Measurements from ENCODE around the gene GGA3.
A peak's percentile ranks its signal among the peaks of the same experiment; 100 is the strongest.

GGA3 gene

DNA sequence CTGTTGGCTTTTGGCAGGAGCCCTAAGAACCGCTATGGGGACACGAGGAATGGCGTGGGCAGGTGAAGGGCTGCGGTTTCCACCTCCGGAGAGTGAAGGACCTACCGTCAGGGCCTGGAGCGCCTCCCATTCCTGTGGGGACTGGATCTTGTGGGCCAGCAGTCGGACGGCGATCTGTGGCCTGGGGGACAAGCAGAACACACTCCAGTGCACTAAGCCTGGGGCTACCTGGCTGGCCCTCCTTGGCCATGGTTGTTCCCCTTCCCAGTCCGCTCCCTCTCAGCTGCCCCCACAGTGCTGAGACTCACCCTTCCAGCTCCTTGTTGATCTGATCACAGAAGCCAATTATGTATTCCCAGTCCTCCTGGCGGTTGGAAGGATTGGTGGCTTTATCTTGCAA, 15.0 kb downstream of the GGA3 start:
- no peak for DNase-seq (ENCODE audit: low read depth)

DNA sequence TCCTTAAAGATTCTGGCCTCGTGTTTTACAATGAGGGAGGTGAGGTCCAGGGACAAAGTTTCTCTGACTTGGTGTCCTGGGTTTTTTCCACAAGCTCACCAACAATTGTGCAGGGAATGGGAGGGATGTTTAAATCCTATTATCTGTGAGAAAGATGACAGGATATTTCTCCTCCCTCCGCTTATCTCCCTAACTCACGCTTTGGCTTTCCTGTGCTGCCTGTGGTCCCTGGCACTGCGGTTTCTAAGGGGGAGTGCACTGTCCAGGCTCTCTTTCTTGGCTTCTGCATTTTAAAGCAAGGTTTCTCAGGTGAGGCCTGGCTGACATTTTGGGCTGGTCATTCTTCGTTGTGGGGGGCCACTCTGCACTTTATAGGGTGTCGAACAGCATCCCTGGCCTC, 16.4 kb downstream of the GGA3 start:
- DNase-seq (ENCODE audit: low read depth) = no peak

DNA sequence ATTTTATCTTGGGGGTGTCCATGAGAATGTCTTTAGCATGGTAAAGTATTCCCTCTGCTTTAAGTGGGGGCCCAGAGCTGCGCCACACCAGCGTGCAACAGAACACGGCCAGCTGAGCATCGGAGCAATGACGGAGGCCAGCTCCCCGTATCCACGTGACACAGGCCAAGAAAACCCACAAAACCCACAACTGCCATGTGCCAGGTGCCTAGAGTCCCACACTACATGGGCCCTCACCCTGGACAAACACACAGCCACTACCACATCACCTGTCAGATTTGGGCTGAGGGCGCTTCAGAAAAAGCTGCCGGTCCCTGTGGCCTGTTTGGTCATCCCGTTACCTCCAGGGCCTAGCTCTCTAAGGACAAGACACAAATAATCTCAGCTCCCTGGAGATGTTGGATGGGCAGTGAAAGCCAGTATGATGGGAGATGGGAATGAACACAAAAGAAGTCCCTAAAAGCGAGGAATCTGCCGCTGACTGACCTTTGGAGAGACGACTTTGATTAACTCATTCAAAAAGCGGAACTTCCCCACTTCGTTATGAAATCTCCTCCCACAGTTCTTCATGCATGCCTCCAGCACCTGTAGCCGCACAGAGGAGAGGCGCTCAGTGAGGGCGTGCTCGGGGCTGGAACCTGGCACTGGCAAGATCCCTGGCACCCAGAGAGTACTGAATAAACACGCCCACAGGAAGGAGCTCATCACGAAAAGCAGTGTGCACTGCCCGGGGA, 17.1 kb downstream of the GGA3 start:
- DNase-seq (ENCODE audit: low read depth) = no peak

DNA sequence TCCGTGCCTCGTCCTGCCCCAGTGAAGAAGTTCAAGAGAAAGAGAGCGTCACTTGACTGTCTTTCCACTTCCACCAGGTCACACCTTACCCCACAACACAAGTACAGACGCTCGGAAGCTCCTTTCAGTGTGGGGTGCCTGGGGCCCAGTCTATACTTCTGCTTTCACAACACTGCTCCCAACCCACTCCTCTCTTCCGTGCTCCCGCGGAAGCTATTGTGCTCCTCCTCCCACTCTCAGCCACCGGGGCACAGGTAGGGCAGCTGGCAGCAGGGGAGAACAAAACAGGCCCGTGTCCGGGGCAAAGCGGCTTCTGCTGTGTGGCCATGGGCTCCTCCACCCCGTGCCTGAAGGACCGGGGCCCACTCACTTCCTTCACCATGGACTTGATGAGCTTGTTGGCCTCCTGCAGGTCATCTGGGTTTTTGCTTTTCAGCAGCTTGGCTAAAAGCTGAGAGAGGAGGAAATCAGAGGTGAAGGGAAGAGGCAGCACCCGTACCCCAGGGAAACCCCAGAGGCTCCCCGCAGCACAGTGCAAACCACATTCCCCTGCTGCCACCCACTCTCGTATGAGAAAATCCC, 18.9 kb downstream of the GGA3 start:
- no peak for DNase-seq (ENCODE audit: low read depth)

DNA sequence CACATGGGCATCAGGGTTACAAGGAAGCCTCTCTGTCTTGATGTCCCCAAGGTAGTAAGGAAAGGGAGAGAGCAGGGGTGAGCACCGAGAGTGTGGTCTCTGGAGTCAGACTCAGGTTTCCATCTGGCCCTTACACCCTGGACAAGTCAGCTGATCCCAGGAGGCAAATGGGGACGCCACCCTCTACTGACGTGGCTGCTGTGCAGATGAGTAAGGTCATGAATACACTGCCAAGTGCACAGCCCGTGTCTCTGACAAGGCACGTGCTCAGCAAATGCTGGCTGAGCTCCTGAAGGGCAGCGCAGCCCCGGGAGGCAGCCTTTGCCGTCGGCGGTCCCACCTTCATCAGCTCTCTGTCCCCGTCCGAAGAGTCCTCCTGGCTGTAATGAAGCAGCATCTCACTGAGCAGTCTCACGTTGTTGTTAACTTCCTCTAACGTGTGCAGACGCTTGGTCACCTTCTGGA, 19.4 kb downstream of the GGA3 start:
- DNase-seq (ENCODE audit: low read depth) = peak; percentile 42

DNA sequence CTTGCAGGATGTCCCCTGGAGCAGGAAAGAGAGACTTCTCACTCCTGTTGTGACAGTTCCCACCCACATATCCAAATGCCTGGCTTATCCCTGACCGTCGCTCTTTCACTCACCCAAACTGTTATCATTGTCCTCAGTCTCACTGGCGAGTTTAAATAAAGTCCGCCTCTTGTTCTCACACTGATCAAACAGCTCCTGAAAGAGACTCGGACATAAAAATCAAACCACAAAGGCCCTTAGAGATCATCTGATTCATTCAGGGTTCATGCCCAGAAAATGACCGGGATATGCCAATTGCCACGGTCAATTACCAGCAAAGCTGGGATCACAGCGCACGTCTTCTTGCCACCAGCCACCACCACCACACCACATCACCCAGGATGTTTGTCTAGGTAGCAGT, 19.9 kb downstream of the GGA3 start:
- no peak for DNase-seq (ENCODE audit: low read depth)

DNA sequence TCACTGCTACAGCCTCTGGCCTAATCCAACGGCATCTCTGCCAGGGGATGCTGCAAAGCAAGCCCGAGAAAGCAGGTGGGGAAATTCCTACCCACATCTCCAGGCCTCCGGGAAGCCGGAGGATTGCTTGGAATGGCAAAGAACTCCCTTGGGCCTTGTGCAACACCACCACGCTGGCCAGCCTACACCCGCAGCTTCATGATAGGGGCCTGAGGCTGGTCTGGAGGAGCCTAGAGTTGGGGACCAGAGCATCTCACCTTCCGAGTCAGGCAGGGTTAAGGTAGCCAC, 20.3 kb downstream of the GGA3 start:
- DNase-seq (ENCODE audit: low read depth) = no peak

DNA sequence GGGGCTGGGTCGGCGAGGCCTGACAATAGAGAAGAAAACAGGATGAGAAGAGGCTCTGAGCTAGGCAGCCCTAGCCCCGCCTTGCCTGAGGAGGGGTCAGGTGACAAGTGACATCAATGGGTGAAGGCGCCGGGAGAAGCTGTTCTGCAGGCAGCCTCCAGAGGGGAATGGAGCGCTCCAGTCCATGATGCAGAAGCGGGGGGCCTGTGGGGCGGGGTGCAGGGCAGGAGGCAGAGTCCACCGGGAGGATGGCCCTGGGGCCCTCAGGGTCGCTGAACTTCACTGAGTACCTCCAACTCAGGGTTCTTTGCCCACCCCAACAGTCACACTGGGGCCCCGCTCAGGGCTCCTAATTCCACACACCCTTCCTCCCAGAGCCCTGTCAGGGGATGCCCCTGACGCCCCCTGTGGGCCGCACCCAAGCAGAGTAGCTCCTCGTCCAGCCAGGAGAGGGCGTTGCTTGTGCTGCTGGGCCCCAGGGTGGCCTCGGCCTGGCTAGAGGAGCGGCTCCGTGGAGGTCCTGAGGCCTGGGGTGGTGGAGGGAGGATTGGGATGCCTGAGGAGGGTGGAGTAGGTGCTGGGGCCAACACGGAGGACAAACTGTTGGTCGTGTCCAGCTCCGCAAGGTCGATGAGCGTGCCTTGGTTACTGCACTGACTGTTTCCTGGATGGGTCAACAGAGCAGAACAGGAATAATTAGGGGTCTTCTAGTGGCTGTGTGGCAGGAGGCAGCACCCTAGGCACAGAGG, 20.8 kb downstream of the GGA3 start:
- DNase-seq (ENCODE audit: low read depth) = peak; percentile 41

DNA sequence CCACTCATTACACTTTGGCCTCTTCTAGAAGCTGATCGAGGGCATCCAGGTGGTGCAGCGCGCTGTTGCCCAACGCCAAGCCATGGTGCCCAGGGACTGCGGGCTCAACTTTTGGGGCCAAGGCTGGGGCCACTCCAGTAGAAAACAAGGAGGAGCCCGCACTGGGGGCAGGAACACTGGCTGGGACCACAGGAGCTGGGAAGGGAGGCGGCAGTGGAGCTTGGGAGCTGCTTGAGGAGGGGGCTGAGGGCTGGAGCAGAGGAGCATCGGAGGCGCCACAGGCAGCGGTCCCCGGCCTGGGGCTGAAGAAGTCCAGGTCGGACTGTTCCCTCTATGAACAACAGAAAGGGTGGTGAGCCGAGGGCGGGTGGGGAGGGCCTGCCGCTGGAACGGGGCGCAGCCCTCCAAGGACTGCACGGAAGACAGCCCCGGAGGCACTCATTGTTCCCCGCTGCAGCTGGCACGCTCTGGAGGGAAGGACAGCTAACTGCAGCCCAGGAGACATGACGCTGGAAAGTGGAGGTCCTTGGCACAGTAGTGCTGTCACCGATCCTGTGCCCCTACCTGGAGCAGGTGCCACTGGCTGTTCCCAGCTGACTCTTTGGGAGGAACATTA, 21.5 kb downstream of the GGA3 start:
- DNase-seq (ENCODE audit: low read depth) = no peak

DNA sequence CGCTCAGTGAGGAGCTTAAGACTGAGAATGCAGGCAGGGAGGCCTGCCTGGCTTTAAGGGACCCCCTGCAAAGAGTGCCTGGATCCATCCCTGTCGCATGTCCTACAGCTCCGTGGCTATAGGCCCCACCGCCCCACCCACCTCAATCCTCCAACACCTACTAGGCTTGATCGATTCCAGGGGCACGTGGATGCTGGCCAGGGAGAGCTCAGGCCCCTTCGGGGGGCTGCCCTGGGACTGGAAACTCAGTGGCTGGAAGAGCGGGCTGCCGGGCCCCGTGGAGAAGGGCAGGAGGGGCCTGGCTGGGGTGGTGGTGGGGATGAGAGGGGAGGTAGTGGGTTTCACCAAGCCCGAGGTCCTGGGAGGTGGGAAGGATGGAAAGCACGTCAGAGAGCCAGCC, 22.2 kb downstream of the GGA3 start:
- no peak for DNase-seq (ENCODE audit: low read depth)

DNA sequence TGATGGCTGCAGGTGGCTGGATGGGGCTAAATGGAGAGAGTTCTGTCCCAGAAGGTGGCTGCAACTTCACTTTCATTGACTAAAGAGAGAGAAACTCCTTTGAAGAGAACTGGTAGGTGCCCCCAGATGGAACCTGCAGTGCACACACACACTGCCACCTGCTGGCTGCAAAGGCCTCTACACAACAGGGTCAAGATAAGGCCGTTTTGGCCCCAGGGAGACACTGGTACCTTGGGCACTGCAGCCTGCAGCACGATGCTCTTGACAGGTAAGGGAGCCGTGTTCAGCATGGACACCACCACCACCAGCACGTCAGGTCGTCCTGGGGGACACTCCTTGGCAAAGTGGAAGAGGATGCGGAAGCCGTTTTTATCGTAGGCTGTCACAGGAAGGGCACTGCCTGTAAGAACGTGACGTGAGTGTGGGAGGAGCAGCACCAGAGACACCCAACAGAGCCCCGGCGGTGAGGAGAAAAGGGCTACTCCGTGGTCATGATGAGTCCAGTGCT, 22.7 kb downstream of the GGA3 start:
- DNase-seq (ENCODE audit: low read depth) = peak; percentile 75

DNA sequence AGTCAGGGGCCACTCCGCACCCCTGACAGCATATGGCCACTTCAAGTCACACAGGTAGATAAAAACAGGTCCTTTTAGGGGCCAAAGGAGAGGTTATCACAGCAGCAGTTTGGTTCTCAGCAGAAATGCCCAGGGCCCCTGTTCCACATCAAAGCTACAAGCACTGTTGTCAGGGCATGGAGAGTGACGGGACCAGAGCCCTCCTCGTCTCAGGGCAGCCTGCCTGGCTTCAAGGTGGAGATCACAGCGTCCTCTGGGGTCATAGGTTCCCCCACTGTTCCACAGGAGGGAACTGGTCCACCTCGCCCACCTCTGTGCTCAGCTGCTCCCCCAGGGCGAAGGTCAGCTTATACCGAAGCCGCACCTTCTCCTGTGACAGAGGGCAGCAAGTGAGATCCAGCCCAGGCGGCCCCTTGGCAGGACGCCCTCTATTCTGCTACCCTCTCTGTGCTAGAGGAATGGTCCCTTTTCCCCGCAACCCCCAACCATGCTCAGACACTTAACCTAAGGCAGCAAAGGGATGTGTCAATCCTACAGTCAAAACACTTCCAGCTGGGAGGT, 23.3 kb downstream of the GGA3 start:
- DNase-seq (ENCODE audit: low read depth) = no peak

DNA sequence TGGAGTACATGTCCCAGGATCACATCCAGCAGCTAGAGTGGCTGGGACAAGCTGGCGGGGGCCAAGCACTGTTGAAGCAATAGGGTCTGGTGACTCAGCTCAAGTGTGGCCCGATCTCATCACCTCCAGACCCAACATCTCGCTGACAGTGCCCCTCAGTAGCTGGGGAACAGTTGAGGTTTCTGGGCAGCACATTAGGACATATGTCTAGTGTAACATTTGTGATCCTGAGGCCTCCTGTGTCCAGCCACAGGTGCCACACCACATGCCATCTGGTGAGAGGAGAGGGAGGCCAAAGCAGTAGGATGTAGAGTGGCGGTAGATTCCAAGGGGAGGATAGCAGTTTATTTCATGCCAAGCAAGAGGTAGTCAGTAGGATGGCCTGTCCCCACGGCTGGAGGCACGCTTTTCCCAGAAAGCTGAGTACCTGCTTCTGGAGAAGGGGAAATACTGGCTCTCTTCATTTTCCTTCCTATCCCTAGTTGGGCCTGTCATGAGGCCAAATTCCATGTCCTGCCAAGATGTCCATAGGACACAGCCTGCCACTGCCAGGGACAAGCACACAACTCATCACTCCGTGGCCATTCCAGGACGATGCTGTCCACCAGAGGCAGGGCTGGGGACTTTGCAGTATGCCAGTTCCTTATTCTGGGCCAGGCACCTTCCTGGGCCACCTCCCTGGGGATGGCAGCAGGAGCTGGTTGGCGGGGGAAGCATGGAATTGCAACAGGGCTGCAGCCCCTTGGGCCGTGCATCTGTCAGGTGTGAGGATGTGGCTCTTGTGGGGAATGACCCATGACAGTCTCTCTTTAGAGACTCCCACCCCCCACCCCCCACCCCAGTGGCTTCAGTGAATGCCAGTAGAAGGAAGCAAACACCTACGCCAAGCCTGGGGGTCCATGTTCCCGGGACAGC, 24.0 kb downstream of the GGA3 start:
- no peak for DNase-seq (ENCODE audit: low read depth)

DNA sequence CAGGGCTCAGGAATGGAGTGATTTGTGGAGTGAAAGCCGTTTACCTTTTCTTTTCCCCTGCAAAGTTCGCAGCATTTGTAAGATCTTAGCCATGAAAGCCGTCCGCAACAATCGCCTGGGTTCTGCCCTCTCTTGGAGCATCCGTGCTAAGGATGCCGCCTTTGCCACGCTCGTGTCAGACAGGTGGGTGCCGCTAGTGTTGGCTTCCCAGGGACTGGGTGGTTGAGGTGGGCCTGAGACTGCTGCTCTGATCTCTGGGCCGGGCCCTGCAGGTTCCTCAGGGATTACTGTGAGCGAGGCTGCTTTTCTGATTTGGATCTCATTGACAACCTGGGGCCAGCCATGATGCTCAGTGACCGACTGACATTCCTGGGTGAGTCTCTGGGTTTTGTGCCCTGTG, 28.6 kb downstream of the GGA3 start:
- DNase-seq (ENCODE audit: low read depth) = no peak

DNA sequence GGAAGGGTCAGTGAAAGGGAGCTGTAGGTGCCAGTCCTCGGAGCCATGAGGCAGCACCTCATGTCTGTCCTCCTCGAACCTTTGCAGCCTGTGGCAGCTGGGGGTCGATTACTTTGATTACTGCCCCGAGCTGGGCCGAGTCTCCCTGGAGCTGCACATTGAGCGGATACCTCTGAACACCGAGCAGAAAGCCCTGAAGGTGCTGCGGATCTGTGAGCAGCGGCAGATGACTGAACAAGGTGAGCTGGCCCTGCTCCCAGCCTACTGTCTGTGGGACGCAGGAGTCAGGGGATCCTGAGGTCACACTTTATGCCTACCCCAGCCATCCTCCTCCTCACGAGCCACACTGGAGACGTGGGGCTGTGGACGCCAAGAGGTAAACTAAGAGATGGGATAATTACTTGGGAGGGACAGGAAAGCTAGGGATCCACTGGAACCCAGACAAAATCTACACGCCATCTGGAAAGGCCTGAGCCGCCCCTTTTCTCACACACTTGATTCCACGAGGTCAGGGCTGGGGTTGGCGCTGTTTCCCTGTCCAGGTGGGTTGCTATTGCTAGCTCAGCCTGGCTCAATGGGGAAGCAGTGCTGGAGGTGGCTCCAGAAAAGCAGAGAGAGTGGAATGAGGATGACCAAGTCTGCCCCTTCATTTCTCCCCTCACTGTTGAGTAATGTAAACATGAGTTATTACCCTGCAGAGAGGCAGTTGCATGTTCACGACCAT, 29.5 kb downstream of the GGA3 start:
- no peak for DNase-seq (ENCODE audit: low read depth)

DNA sequence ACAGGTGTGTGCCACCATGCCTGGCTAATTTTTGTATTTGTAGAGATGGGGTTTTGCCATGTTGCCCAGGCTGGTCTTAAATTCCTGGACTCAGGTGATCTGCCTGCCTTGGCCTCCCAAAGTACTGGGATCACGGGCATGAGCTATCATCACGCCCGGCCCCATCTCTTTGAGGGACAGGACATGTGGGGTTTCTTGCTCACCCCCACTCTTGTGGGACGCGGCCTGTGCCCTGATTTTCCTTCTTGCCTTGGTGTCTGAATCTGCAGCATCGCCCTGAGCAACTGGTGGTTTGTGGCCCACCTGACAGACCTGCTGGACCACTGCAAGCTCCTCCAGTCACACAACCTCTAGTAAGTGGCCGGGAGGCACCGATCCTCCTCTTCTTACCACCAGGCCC, 30.3 kb downstream of the GGA3 start:
- no peak for DNase-seq (ENCODE audit: low read depth)

DNA sequence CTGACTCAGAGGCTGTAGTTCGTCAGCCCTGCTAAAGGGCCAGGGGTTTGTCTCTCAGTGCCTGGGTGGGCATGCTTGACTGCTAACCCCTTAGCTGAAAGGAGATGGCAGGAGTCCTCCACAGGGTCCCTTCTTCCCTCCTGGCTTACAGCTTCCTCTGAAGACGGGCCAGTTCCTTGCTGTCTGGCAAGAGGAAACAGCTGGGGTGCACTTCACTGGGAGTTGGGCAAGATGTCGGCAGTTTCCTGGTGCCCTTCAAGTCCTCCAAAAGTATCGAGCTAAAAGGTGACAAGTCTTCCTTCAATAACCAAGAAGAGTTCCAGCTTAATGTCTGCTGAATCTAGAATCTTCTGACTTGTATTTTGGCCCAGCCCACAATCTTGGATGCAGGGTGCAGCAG, 32.6 kb downstream of the GGA3 start:
- no peak for DNase-seq (ENCODE audit: low read depth)

DNA sequence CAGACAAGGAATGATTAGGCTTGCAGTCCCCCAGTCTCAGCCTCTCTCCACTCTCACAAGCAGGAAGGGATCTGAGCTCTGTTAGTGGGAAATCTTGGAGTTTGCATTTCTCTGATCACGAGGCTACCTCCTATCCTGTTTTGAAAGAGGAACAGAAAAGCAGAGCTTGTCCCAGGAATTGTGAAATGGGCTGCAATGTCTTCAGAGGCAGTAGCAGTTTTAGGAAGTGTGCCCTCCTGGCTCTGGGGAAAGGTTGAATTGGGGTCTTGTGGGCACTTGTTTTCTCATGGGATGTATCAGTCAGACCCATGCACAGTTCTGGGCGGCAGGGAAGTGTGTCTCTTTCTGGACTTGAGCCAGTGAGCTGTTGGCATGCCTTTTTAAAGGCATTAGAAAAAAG, 33.1 kb downstream of the GGA3 start:
- no peak for DNase-seq (ENCODE audit: low read depth)

DNA sequence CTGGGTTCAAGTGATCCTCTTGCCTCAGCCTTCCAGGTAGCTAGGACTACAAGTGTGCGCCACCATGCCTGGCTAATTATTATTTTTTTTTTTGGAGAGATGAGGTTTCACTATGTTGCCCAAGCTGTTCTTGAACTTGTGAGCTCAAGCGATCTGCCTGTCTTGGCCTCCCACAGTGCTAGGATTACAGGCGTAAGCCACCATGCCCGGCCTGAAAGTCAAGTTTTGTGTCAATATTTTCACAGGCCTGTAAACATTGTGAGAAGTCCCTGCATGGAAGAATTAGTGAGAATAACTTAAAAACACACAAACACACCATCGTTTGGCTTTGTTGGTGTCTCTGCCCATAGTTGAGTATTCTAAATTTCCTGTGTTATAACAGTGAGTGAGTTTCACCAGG, 33.7 kb downstream of the GGA3 start:
- DNase-seq (ENCODE audit: low read depth) = no peak

DNA sequence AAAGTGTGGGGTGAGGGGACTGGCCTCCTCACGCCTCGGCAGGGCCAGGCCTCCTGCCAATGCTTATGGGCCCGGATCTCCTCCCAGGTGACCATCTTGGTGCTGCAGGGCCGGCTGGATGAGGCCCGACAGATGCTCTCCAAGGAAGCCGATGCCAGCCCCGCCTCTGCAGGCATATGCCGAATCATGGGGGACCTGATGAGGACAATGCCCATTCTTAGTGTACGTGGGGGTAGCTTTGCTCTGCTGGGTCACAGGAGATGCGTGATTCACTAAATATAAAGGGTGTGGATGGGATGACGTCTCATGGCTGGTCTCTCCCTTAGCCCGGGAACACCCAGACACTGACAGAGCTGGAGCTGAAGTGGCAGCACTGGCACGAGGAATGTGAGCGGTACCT, 36.4 kb downstream of the GGA3 start:
- DNase-seq (ENCODE audit: low read depth) = no peak

DNA sequence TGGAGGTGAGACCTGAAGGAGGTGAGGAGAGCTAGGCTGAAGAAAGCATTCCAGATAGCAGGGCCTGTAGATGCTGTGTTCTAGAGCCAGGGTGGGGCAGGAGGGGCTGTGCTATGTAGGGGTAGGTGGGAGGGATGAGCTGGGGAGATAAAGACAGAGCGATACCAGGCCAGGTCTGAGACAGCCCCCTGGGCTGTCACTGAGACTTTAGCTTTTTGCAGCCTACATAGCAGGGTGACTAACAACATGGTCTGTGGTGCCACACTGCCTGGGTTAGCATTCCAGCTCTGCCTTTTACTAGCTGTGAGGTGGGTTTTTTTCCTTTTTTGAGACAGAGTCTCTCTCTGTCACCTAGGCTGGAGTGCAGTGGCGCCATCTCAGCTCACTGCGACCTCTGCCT, 41.6 kb downstream of the GGA3 start:
- DNase-seq (ENCODE audit: low read depth) = no peak
